Erythroblast (primary cell): ENCODE measurements around the gene FCHSD2.
"Not testable (repeated sequence)": the region's sequence is repeated elsewhere in the genome, so short reads cannot be mapped to it uniquely, and the experiment has no call there.

ENCODE experiments used
- DNase-seq, 2 experiments: peaks; one replicate each; lab custom pipeline; 2025; lab: John Stamatoyannopoulos, UW
- GATA1 ChIP-seq: IDR thresholded peaks from 2 replicates; pipeline ENCODE4 v1.6.1; 2011; ENCODE audit warnings: low read depth, mild to moderate bottlenecking, control low read depth, low read length, moderate library complexity
- POLR2A ChIP-seq: IDR thresholded peaks from 2 replicates; pipeline ENCODE4 v1.6.1; 2011; ENCODE audit warnings: mild to moderate bottlenecking, low read length

The FCHSD2 gene

GRCh38 chr11:73137262-73137943 is 4.7 kb downstream of the FCHSD2 start:
- TF ChIP-seq GATA1: no peak
- DNase-seq: no peak

- not testable (repeated sequence) for DNase-seq
Observed at GRCh38 chr11:73136722-73137121, 5.4 kb downstream of the FCHSD2 start.

DNA sequence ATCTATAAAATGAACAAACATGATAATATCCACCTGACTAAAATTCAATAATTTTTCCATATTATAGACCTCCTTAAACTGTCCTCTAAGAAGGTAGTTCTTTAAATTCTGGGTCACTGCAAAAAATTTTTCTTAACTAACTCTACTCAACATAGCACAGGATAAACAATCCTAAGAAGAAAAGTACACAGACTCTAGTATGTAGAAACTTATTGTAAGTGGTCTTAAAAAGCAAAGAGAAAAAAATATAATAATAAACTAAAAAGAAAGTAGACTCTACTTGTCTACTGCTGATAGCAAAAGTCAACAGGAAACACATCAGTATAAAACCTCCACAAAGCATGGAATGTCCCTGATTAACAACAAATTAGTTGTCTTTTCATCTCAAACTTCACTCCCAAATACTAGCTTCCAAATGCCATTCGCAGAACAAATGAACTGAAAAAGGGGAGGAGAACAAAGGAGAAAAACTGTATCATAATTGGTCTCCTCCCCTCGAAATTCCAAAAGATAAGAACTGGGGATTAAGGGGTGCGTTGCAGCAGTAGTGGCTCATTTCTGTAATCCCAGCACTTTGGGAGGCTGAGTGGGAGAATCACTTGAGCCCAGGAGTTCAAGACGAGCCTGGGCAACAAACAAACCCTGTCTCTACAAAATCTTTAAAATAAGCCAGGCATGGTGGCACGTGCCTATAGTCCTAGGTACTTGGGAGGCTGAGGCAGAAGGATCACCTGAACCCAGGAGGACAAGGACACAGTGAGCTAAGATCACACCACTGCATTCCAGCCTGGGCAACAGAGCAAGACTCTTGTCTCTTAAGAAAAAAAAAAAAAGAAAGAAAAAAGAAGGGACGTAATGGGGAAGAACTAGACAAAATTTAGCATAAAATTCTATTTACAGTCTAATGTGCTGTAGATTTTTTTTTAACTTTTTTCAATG is 6.5 kb downstream of the FCHSD2 start:
- TF ChIP-seq GATA1 (no peak), POLR2A (no peak)
- no peak for DNase-seq

GRCh38 chr11:73132349-73132748 is 9.8 kb downstream of the FCHSD2 start:
- not testable (repeated sequence) for DNase-seq

DNA sequence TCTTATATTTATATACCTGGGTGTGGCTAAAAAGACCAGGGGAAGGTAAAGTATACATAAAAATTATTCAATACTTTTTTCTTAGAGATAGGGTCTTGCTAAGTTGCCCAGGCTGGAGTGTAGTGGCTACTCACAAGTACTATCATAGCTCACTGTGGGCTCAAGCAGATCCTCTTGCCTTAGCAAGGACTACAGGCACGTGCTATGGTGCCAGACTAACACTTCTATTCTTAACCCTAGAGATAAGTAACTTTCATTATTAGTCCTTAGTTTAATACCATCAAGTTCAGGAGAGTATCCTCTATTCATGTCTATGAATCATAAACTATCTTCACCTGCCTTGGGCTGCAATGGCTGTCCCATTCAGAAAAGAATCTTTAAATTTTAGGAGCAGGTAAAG is 11.9 kb downstream of the FCHSD2 start:
- no peak for DNase-seq
- TF ChIP-seq POLR2A (no peak), GATA1 (no peak)

DNA sequence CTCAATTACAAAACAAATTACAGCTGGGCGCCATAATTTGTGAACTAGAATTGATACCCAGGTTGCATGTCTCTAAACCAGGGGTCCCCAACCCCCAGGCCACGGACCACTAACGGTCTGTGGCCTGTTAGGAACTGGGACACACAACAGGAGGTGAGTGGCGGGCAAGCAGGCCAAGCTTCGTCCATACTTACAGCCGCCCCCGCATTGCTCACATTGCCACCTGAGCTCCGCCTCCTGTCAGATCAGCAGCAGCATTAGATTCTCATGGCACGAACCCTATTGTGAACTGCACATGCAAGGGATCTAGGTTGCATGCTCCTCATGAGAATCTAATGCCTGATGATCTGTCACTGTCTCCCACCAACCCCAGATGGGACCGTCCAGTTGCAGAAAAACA is 12.9 kb downstream of the FCHSD2 start:
- no peak for DNase-seq
- TF ChIP-seq POLR2A (no peak), GATA1 (no peak)

GRCh38 chr11:73126804-73127480 is 15.2 kb downstream of the FCHSD2 start:
- DNase-seq: no peak
- TF ChIP-seq GATA1 (no peak), POLR2A (no peak)

- TF ChIP-seq POLR2A: no peak
- TF ChIP-seq GATA1: no peak
- no peak for DNase-seq
Observed at GRCh38 chr11:73124800-73125199, 17.3 kb downstream of the FCHSD2 start.

- not testable (repeated sequence) for DNase-seq
Observed at GRCh38 chr11:73123892-73124291, 18.2 kb downstream of the FCHSD2 start.

DNA sequence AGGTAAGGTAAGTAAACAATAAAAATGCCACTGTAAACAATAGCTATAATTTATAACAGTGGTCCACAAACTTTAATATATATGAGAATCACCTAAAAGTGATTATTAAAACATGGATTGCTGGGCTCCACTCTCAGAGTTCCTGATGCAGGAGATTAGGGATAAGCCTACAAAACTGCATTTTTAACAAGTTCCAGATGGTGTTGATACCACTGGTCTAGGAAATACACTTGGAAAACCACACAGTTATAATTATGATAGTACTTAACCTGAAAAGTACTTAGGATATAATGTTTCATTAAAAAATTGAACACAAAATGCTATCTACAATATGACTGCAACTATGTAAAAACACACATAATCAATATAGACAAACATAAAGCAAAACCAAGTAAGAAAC is 20.4 kb downstream of the FCHSD2 start:
- no peak for TF ChIP-seq POLR2A
- no peak for TF ChIP-seq GATA1
- DNase-seq: no peak

DNA sequence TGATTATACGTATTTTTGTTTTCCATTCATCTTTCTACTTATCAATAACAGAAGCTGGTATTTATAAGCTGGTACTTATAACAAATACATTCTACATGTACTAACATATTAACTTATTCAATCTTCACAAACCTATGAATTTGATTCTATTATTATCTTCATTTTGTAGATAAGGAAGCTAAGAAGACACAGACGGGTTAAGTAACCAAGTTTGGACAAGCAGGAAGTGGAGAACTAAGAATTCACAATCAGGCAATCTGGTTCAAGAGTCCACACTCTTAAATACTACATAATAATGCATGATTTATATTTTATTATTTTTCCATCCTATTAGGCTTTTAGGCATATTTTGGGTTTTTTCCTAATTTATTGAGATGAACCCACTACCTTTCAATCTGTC is 25.0 kb downstream of the FCHSD2 start:
- TF ChIP-seq POLR2A (no peak), GATA1 (no peak)

GRCh38 chr11:73116636-73117035 is 25.5 kb downstream of the FCHSD2 start:
- TF ChIP-seq GATA1: no peak
- TF ChIP-seq POLR2A: no peak
- DNase-seq: no peak

More for the DNA sequence above, 25.0 kb downstream of the FCHSD2 start:
- no peak for DNase-seq

GRCh38 chr11:73114835-73115220 is 27.3 kb downstream of the FCHSD2 start:
- DNase-seq: no peak

DNA sequence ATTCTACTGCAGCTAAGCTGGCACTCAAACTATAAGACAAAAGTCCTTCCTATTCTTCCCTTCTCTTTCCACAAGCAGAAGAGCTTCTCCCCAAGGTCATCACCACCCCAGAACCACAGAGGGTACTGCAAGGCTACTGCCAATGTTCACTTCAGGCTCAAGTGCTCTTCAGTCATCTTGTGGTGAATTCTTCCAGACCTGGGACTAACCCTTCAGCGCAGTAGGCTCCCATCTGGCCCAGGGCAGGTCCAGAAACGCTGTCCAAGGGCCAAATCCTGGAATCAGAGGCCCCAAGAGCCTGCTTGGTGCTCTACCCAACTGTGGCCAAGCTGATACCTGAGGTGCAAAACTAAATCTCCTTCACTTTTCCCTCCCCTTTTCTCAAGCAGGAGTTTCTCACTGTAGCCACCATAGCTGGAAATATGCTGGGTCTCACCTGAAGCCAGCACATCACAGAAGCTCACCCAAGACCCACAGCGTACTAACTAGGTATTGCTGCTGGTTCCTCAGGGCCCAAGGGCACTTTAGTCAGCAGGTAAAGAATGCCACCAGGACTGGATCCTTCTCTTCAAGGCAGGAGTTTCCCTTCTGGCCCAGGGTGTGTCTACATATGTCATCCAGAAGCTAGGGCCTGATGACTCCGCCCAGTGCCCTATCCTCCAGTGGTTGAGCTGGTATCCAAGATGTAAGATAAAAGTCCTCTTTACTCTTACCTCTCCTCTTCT is 27.8 kb downstream of the FCHSD2 start:
- TF ChIP-seq POLR2A (no peak), GATA1 (no peak)
- DNase-seq: peak in 1 of 2 experiments; percentile 14

More at GRCh38 chr11:73114835-73115220, 27.3 kb downstream of the FCHSD2 start:
- TF ChIP-seq POLR2A (no peak), GATA1 (no peak)
